ENCODE results near the gene KCNMB3.

The KCNMB3 gene

DNA sequence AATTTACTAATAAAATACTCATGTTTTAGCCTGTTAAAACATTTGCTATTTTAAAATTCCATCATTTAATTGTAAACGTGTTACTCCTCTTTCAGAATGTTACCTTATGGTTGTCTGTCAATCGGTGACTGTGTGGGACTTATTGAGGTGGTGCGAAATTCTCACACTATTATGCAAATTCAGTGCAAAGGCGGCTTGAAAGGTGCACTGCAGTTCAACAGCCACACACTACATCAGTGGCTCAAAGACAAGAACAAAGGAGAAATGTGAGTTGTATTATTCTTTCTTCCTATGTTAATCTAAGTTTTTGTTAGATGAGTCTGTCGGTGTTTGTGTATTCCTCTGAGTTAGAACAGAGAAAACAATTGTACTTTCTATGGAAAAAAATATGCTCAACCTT, 21.7 kb downstream of the KCNMB3 start:
- Histone ChIP-seq H3K4me2 (ENCODE audit: low read depth, low read length) (no peak overlapping the region), H3K27ac (ENCODE audit: low read length) (no peak overlapping the region), H3F3A (ENCODE audit: insufficient read depth, low read length) (no peaks in the 10 kb centered on the region), H3K9me2 (replicated peaks; ENCODE audit: insufficient read depth, low read length) (no peaks in the 10 kb centered on the region), H3K79me2 (ENCODE audit: low read length) (no peaks in the 10 kb centered on the region), H3K36me3 (replicated peaks; ENCODE audit: insufficient read depth, low read length) (no peaks in the 10 kb centered on the region), H3K4me1 (ENCODE audit: low read length) (no peaks in the 10 kb centered on the region), H3K9me3 (replicated peaks; ENCODE audit: insufficient read depth, low read length) (no peaks in the 10 kb centered on the region), H3K9ac (ENCODE audit: low read length) (no peak overlapping the region), H2AFZ (ENCODE audit: low read length) (no peak overlapping the region), H4K20me1 (ENCODE audit: insufficient read depth, low read length) (no peaks in the 10 kb centered on the region), H3K27me3 (replicated peaks; ENCODE audit: insufficient read depth, low read length) (no peaks in the 10 kb centered on the region), H3K4me3 (ENCODE audit: low read length) (no peak overlapping the region)
- TF ChIP-seq EZH2phosphoT487 (IDR thresholded peaks at IDR 0.05; ENCODE audit: low read length) (no peak), EZH2 (optimal IDR thresholded peaks at IDR 0.05; ENCODE audit: low read depth, low read length) (no peak)
- TF ChIP-seq, protein P1, sequence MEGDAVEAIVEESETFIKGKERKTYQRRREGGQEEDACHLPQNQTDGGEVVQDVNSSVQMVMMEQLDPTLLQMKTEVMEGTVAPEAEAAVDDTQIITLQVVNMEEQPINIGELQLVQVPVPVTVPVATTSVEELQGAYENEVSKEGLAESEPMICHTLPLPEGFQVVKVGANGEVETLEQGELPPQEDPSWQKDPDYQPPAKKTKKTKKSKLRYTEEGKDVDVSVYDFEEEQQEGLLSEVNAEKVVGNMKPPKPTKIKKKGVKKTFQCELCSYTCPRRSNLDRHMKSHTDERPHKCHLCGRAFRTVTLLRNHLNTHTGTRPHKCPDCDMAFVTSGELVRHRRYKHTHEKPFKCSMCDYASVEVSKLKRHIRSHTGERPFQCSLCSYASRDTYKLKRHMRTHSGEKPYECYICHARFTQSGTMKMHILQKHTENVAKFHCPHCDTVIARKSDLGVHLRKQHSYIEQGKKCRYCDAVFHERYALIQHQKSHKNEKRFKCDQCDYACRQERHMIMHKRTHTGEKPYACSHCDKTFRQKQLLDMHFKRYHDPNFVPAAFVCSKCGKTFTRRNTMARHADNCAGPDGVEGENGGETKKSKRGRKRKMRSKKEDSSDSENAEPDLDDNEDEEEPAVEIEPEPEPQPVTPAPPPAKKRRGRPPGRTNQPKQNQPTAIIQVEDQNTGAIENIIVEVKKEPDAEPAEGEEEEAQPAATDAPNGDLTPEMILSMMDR (IDR thresholded peaks at IDR 0.05; ENCODE audit: low read length) = no peak
- DNase-seq = no peak

DNA sequence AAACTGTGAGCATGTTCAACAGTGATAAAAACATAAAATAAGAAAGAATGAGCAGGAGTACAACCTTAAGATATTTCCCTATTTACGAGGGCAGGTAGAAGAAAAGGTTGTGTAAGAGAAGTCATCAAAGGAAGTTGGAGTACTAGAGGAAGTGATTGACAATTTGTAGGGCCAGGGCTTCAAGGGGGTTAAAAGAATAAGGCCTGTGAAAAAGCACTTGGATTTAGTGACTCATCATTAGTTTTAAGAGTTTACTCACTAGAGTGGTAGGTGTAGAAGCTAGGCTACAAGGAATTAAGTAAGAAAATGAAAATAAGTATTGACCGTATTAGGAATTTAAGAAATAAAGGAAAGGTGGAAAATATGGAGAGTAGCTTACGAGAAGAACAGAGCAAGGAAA, 23.6 kb downstream of the KCNMB3 start:
- no peak for DNase-seq
- Histone ChIP-seq H3K9me2 (replicated peaks; ENCODE audit: insufficient read depth, low read length) (no peaks in the 10 kb centered on the region), H2AFZ (ENCODE audit: low read length) (no peak overlapping the region), H4K20me1 (ENCODE audit: insufficient read depth, low read length) (no peaks in the 10 kb centered on the region), H3K9ac (ENCODE audit: low read length) (no peak overlapping the region), H3F3A (ENCODE audit: insufficient read depth, low read length) (no peaks in the 10 kb centered on the region), H3K4me1 (ENCODE audit: low read length) (no peaks in the 10 kb centered on the region), H3K27me3 (replicated peaks; ENCODE audit: insufficient read depth, low read length) (no peaks in the 10 kb centered on the region), H3K4me3 (ENCODE audit: low read length) (no peak overlapping the region), H3K9me3 (replicated peaks; ENCODE audit: insufficient read depth, low read length) (no peaks in the 10 kb centered on the region), H3K79me2 (ENCODE audit: low read length) (no peaks in the 10 kb centered on the region), H3K4me2 (ENCODE audit: low read depth, low read length) (no peak overlapping the region), H3K27ac (ENCODE audit: low read length) (no peak overlapping the region), H3K36me3 (replicated peaks; ENCODE audit: insufficient read depth, low read length) (no peaks in the 10 kb centered on the region)
- TF ChIP-seq EZH2 (optimal IDR thresholded peaks at IDR 0.05; ENCODE audit: low read depth, low read length) = no peak
- TF ChIP-seq, protein P1 (IDR thresholded peaks at IDR 0.05; ENCODE audit: low read length) = no peak
- no peak for TF ChIP-seq EZH2phosphoT487 (IDR thresholded peaks at IDR 0.05; ENCODE audit: low read length)

DNA sequence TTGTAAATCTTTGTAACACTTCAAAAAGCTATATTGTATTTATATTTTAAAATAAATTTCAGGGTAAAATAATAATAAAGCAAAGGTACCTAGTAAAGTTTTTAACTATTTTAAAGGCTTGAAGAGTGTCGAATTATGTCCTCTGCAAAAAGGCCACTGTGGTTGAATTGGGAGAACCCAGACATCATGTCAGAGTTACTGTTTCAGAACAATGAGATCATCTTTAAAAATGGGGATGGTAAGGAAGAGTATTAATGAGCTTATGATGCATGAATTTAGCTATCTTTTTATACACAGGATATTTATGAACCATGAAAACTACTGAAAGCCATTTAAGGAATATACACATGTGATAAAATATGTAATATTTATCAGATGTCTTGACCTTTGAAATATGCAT, 26.3 kb downstream of the KCNMB3 start:
- TF ChIP-seq EZH2 (optimal IDR thresholded peaks at IDR 0.05; ENCODE audit: low read depth, low read length) (no peak), EZH2phosphoT487 (IDR thresholded peaks at IDR 0.05; ENCODE audit: low read length) (no peak)
- TF ChIP-seq, protein P1 (IDR thresholded peaks at IDR 0.05; ENCODE audit: low read length) = no peak
- no peaks in the 10 kb centered on the region for H3K27me3 ChIP-seq (replicated peaks; ENCODE audit: insufficient read depth, low read length)

More for the DNA sequence above, 26.3 kb downstream of the KCNMB3 start:
- Histone ChIP-seq H3K27ac (ENCODE audit: low read length) (no peak overlapping the region), H3F3A (ENCODE audit: insufficient read depth, low read length) (no peaks in the 10 kb centered on the region), H3K4me1 (ENCODE audit: low read length) (no peaks in the 10 kb centered on the region), H3K36me3 (replicated peaks; ENCODE audit: insufficient read depth, low read length) (no peaks in the 10 kb centered on the region), H3K9me3 (replicated peaks; ENCODE audit: insufficient read depth, low read length) (no peaks in the 10 kb centered on the region), H3K9me2 (replicated peaks; ENCODE audit: insufficient read depth, low read length) (no peaks in the 10 kb centered on the region), H2AFZ (ENCODE audit: low read length) (no peak overlapping the region), H3K4me3 (ENCODE audit: low read length) (no peak overlapping the region), H3K9ac (ENCODE audit: low read length) (no peak overlapping the region), H4K20me1 (ENCODE audit: insufficient read depth, low read length) (no peaks in the 10 kb centered on the region), H3K4me2 (ENCODE audit: low read depth, low read length) (no peak overlapping the region), H3K79me2 (ENCODE audit: low read length) (no peaks in the 10 kb centered on the region)
- no peak for DNase-seq
